ENCODE results near the gene FARS2. TPM values are rescaled to one million over a fixed set of nuclear protein-coding genes. Genes with fewer than 3 reads are reported as not detected.
A peak's percentile ranks its signal among the peaks of the same experiment; 100 is the strongest.

FARS2 gene
- total and polyA plus RNA-seq, 9 of the 15 experiments (the other 6 are each of a cell fraction or from before 2014, with no cell fraction given): 16.5 to 62.2 (median 27.0) TPM

- TF ChIP-seq REST (IDR thresholded peaks at IDR 0.05; ENCODE audit: borderline replicate concordance): no peak
- no peak for TF ChIP-seq REST (CRISPR knock-in tag; IDR thresholded peaks at IDR 0.05; ENCODE audit: low read depth)
- no peak for TF ChIP-seq FUS (optimal IDR thresholded peaks at IDR 0.05; ENCODE audit: low read depth, low read length)
- no peak for TF ChIP-seq THAP7 (CRISPR knock-in tag; IDR thresholded peaks at IDR 0.05)
- TF ChIP-seq PHF8 (IDR thresholded peaks at IDR 0.05; ENCODE audit: borderline replicate concordance, low read length): no peak
- TF ChIP-seq EZH2 (IDR thresholded peaks at IDR 0.05; ENCODE audit: borderline replicate concordance, low read depth, low read length): no peak
- no peak for TF ChIP-seq CBFB (CRISPR knock-in tag; IDR thresholded peaks at IDR 0.05)
- TF ChIP-seq HINFP (tag; conservative IDR thresholded peaks at IDR 0.05; ENCODE audit: low read depth): peak; percentile 77
- TF ChIP-seq PYGO2 (tag; IDR thresholded peaks at IDR 0.05): peak; percentile 86
Observed at GRCh38 chr6:5541751-5542432, 280.6 kb downstream of the FARS2 start (continued).
